Measurements from ENCODE around the gene CCDC57. TPM values are rescaled to one million over a fixed set of nuclear protein-coding genes. Genes with fewer than 3 reads are reported as not detected.

Gene CCDC57
- total RNA-seq, 1 donor from 2014 or later = 22.6 TPM

DNA sequence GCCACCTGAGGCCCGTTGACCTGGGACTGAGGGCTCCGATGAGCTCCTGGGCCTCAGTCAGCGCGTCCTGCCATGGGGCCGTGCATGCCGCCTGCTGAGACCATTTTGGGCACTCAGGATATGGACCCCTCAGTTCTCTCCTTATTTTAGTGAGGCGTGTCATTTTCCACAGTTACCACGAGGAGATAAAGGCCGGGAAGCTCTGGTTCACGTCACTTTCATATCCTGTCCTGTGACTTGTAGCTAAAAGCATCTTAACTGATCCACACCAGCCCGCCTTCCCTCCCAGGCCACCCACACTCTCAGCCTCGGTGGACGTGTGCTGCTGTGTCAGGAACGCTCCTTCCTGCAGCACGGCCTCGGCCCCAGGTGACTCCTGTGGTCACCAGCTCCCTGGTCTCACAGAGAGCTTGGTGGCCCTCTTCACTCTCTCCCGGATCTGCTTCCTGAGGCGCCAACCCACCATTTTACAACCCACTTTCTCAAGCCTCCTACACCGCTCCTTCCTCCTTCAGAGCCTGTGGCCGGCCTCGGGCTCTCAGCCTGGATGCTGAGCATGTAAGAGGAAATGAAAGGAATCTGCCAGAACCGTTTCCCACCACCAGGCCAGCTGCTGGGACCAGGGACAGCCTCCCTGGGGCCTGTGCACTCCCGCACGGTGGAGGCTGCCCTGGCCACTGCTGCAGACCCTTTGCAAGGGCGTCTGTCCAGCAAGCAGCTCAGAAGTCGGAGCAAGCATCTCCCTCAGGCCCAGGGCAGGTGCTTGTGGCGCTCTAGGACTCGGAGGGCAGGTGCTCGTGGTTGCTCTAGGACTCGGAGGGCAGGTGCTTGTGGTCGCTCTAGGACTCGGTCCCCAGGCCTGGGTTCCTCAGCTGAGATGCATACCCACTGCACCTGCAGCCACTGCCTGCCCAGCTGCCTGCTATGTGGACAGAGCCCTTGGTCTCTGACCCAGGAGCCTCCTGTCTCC, 90.7 kb downstream of the CCDC57 start:
- no peak for DNase-seq

DNA sequence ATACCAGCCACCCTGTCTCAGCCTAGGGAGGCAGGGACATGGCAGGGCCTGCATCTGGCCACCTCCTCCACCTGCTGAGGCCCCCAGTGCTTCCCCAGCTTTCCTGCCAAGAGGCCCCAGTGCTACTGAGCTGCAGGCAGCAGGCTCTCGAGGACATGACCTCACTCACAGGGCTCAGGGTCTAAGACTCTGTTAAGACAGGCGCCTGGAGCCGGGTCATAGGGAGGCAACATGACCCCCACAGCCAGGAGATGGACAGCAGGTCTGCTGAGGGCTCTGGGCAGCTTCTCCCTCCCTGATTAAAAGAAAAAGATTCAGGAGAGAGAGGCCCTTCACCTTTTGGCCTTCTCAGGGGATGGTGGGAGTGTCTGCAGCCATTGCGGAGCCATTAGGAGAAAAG, 91.4 kb downstream of the CCDC57 start:
- no peak for DNase-seq

DNA sequence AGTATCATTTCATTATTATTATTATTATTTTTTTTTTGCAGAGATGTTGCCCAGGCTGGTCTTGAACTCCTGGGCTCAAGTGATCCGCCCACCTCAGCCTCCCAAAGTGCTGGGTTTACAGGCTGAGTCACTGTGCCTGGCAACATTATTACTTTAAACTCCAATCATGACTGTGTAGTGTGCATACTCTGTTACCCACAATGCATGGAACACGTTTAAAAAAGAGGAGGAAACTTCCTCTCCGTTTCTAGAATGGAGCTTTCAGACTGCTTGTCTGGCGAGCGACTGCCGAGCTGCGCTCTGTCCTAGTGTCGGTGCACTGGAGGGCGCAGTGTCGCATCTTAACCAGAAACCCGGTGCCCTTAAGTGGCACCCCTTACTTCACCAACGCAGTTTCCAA, 92.5 kb downstream of the CCDC57 start:
- DNase-seq = no peak

DNA sequence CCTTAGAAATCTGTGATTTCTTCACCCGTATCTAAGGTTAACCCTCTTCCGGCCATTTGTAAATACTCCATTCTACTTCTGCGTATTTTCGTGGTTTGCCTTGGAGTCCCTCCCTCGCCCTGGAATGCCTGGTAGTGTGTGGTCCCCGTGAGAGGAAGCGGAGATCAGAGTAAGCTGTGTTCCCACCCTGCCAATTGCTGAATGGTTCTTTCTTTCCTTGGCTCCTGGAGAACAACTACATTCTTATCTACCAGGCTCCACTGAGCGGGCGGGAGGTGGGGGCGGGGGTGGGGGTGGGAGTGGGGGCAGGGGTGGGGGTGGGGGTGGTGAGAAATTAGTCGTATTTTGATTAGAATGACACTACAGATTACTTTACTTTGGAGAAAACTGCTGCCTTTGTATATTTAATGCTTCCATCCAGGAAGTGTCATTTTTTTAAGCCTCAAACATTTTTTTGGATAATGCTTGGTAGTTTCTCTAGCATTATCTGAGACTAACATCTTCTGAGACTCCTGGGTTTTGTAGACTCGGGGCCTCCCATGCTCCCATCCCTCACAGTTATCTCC, 93.7 kb downstream of the CCDC57 start:
- no peak for DNase-seq

DNA sequence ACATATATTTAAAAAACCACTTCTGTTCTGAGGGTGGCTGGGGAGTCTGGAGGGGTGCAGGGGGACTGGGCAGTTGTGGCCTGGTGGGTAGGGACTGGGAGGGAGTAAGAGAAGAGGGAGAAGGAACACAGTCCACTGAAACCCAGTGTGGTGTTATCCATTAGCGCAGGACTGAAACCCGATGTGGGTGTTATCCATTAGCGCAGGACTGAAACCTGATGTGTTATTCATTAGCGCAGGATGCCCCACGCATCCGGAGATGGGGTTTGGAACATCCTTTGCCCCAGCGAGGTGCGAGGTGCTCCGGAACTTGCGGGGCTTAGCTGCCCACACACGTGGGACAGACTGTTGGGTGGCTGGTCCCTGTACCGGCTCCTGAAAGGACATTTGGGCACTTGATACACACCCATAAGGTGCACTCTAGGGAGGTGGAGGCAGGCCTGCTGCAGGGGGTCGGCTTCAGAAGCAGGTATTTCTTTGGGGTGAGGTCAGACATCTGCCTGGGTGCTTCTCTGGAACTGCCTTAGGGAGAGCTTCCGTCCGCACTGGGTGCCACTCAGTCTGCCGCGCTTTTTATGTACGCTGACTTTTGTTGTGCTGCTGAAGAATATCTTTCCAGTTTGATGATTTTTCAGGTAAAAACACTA, 94.4 kb downstream of the CCDC57 start:
- DNase-seq = no peak

DNA sequence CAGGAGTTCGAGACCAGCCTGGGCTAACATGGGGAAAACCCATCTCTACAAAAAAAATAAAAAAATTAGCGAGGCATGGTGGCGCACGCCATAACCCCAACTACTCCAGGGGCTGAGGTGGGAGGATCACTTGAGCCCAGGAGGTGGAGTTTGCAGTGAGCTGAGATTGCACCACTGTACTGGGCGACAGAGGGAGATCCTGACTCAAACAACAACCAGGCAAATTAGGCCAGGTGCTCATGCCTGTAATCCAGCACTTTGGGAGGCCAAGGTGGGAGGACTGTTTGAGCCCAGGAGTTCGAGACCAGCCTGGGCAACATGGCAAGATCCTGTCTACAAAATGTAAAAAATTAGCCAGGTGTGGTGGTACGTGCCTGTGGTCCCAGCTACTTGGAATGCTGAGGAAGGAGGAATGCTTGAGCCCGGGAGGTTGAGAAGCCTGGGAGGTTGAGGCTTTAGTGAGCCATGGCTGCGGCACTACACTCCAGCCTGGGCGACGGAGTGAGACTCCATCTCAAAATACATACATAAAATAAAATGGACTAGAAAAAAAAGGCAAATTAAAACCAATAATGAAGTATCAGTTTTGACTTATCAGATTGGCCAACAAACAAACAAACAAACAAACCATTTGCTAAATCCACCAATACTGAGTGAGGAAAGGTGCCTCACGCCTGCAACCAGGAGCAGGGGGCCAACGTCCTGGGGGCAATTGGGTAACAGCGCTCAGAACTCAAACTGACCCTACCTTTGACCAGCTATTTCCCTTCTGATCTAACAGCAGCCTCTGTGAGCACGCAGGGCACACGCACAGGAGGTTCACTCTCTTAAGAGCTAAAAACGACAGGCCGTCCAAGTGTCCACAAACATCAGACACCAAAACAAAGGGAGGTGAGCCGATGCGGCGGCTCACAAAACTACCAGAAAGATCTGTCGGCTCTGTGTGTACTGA, 95.2 kb downstream of the CCDC57 start:
- DNase-seq = no peak

DNA sequence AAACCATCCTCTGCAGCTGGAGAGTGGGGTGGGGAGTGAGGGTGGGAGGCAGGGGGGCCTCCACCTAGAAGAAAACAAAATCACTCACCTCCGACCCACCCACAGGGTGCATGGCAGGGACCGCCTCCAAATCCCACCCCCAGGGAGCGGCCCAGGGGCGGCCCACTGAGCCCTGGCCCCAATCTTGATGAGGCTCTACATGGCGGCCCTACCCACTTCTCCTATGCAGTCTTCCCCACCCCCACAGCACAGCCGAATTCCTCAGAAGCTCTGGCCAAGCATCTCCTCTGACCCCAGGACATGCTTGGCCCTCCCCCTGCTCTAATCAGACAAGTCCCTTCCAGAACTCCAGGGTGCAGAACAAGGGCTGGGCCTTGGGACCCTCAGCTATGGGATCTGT, 96.4 kb downstream of the CCDC57 start:
- DNase-seq = no peak

DNA sequence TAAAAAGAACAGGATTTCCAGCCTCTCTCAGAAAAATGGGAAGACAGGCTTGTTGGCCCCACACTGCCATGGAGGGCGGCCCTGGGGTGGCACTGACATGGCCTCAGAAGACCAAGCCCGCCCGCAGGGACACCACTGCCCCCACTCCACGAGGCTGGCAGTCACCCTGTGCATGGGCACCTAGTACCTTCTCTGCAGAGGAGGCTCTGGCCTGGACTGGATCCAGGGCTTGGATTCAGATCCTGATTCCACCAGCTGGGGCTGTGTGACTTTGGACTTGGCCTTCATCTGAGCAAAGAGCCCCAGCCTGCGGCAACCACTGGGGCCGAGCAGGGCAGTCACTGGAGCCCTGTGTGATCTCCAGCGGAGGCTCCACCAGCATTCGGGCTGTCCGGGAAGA, 97.8 kb downstream of the CCDC57 start:
- DNase-seq = no peak

DNA sequence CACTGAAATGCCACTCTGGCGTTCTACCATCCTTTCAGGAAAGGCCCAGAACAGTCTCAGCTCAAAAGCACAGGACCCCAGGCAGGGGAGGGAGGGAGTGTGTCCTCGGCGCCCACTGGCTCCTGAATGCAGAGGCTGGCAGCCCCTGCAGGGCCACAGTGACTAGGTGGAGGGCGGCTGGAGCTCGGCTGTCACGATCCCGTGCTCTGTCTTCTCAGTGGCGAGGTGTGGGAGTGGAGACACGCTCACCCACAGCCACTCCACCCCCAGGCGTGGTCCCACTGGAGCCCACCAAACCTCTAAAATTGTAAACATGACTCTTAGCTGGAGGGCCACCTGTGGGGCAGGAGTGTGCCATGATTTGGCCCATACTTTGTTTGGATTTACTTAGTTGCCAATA, 98.2 kb downstream of the CCDC57 start:
- no peak for DNase-seq

DNA sequence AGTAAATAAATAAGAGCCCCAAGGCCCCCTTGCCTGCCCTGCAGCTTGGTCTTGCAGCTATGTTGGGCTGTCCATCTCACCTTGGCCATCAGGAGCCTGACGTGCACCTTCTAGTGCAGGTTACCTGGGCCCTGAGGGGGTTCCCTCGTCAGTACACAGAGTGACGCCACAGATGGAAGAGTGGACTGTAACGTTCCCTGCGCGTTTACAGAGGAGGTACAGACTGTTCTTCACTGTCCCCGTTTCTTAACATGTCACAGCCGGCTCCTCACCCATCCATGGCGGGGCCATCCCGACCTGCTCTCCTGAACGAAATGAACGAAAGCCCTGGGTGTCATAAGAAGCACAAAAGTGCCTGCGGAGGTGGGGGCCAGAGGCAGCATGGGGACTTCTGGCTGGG, 98.7 kb downstream of the CCDC57 start:
- DNase-seq = no peak

DNA sequence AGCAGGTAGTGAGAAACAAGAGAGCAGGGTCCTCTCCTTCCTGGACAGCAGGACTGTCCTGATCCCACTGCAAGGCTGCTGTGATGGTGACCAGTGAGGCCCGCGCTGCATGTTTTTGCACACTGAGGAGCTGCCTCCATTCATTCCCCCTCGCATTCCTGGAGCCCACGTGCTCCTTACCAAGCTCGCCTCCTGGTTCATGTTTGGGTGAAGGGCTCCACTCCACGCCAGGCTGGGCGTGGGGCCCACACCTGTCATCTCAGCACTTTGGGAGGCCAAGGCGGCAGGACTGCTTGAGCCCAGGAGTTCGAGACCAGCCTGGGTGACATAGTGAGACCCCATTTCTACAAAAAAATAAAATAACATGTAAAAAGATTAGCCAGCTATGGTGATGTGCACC, 99.2 kb downstream of the CCDC57 start:
- no peak for DNase-seq

DNA sequence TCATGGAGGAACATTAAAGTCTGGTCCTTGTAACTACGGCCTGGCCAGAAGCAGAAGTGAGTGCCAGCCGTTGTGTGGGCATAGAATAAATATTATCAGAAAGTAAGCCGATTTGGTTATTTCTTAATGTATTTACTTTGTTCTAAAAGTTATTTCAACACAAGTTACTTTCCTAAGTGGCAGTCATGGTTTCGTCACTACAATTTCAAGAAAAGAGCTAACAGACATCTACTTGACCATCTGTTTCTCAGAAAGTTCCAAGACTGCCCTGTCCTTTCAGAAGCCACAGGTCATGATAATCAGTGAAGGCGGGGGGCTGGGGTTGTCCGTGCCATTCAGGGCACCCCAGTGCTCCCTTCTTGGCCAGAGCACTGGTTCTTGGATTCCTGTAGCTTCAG, 99.7 kb downstream of the CCDC57 start:
- DNase-seq = no peak

DNA sequence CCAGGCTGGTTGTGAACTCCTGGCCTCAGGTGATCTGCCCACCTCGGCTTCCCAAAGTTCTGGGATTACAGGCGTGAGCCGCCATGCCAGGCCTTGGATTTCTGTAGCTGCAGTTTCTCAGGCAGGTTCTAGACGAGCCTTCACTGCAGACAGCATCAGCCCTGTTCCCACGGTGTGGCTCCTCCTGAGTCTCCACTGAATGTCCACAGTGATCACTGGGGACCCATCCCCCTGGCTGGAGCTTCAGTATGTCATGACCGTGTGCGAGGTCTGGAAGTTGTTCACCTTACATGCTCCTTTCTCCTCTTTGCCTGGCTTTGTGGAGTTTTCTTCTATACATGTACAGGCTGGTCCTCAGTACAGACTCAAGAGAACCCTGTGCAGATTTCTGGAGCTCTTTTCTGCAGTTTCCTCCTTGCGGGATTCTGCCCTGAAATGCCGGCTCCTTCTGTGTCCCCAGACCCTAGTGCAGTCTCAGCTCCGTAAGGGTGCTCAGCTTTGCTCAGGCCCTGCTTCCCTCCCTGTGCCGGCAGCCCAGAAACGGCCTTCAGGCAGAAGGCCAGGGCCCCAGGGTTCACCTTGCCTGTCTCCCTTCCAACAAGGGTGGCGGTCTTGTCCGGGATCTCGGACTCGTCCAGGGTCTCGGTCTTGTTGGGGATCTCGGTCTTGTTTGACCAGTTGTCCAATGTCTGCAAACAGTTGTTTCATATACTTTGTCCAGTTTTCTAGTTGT, 100.3 kb downstream of the CCDC57 start:
- DNase-seq = no peak

DNA sequence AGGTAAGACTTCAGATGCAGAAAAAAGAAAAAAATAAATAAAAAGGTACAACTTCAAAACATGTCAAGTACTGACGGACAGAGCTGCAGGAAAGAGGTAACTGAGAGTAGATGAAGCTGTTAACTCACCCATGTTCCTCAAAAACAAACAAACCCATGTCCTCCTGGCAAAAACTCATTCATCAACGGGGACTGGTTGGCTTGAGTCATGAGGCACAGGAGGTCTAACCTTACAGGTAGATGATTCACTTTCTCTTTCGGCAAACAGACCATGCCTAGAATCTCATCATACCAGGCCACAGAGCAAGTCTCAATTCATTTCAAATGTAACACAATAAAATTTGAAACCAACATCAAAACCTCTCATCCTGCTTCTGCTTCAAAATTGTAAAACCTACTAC, 102.3 kb downstream of the CCDC57 start:
- no peak for DNase-seq

DNA sequence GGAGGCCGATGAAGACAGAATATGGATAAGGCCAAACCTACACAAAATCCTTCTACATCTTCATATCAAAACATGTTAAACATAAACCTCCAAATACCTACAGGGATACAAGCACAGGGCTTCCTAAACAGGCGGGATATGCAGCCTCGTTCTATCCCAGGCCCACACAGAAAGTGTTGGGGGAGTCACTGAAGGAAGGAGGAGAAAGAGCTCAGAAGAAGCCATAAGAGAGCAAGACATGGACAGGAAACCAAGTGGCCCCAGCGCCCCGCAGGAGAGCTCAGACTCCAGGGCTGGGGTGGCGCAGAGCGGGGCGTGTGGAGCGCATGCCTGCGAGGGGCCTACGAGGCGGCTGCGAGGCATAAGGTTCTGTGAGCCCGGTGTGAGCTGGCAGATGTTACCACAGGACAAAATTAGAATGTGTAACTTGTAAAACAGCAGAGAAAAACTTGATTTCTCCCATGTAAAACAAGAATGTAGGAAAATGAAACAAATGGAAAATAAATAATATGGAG, 103.6 kb downstream of the CCDC57 start:
- no peak for DNase-seq

DNA sequence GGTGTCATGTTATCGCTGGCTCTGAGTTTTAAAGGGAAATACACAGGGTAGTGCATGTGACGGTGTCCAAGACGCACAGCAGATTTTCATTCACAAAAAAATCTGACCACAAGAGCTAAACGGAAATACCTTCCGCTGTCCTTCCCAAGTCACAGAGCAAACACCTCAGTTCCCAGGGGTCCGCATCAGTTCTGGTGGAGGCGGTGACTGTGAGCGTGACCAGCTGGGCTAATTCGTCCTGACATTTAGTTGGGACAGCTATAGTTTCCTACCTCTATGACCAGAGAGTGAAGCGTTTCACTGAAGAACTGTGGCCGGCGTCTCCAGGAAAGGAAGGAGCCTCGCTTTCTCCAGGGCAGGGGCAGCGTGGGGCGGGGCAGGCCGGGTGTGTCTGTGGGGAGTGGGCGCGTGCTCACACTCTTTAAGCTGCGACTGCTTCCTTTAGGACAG, 104.1 kb downstream of the CCDC57 start:
- DNase-seq = no peak

DNA sequence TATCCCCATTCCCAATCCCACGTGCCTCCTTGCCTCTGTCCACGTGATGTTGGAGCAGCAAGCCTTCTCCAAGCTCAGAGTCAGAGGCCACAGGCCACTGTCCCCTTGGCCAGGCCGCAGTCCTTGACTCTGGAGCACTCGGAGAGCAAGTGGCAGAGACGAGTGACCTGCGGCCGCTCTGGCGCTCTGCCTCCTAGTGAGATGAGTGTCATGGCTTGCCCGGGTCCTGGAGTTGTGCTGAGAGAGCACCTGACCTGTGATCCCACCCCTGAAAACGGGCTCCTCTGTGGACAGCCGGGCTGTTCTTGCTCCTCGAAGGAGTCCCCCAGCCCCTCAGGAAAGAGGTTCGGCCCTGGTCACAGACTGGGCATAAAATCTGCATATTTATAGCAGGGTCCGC, 104.6 kb downstream of the CCDC57 start:
- DNase-seq = no peak

DNA sequence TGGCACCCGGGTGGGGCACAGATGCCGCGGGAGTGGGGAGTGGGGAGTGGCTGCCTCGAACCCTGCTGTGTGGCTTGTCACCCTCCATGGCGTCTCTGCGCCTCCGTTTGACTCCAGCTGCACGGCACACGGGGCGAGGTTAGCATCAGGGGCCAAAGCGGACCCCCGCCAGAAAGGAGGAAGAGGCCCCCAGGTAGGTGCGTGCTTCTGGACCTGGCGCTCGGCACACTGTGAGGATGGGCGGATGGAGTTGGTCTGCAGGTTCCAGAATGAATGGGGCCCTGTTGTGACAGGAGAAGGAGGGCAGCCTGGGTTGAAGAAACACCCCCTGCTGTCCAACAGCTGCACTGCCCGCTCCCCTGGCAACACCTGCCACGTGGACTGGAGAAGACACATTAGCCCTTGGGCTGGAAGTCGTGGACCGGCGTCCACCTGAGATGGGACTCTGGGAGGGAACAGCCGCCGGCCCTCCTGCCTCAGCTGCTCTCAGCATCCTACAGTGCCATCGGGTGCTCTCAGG, 105.2 kb downstream of the CCDC57 start:
- DNase-seq = no peak

DNA sequence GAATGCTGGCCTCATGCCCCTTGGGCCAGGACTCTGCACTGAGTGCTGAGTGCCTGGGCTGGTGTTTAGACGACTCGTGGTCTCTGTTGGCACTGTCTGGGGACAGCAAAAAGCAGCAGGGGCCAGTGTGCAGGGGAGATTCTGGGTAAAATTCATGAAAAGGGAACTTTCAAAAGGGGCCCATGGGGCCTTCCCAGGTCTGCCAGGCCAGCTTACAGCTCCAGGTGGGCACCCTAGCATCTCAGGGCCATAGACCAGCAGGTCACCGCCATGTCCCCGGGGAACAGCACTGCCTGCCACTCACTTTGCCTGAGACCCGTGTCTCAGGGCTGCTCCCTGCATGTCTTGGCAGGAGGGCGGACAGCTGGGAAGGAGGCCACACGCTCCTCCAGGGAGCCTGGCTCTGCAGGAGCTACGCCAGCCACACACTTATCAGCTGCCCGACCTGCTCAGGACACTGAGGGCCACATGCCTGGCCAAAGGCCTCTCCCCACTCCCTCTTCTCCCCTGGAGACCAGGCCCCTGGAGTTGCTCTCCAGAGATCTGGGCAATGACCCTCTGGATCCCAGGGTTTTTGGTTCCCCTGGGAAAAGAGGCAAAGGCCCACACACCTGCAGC, 105.8 kb downstream of the CCDC57 start:
- no peak for DNase-seq

DNA sequence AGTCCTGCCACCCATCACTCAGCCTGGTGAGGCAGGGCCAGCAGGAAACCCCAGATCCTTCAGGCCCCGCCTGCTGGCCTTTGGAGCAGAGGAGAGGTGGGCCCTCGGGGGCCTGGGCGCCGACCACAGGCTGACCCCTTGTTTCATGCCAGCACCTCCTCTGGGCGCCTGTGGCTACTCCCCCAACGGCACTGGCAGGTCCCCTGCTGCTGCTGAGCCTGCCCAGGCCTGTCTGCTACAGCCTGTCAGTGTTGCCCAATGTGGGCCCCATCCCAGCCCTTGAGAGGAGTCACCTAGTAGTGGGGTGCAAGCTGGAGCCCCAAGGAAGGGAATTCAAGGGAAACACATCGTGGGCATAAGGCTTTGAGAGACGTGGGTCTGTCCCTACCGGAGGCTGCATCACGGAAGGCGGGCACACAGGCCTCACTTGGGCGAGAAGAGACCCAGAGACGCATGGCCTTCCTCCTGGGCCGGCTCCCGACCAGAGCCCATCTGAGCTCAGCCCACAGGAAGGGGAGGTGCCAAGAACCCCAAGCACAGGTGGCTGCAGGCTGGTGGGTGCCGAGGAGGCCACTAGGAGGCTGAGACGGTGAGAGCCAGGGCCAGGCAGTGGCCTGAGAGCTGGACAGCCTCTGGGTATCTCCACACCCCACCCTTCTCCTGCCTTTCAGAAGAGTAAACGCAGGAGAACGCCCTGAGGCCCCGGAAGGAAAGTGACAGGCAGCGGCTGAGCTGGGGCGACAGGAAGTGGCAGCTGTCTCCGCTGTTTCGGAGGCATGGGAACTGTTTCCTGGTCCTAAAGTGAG, 106.6 kb downstream of the CCDC57 start:
- no peak for DNase-seq

Data from skin of body (tissue), 2 donors.